DMS79 (cell line): ENCODE results near the gene CXCL13.
"Not testable (repeated sequence)": the region's sequence is repeated elsewhere in the genome, so short reads cannot be mapped to it uniquely, and the experiment has no call there.

ENCODE experiments used
- DNase-seq: peaks from one replicate; lab custom pipeline; 2025; lab: John Stamatoyannopoulos, UW

The CXCL13 gene

GRCh38 chr4:77605210-77605902, at the start of gene CXCL13:
CXCL13 (plus strand) TSS chr4:77605820; CDS start chr4:77605866, 46 bp downstream.
- DNase-seq, result no peak

DNA sequence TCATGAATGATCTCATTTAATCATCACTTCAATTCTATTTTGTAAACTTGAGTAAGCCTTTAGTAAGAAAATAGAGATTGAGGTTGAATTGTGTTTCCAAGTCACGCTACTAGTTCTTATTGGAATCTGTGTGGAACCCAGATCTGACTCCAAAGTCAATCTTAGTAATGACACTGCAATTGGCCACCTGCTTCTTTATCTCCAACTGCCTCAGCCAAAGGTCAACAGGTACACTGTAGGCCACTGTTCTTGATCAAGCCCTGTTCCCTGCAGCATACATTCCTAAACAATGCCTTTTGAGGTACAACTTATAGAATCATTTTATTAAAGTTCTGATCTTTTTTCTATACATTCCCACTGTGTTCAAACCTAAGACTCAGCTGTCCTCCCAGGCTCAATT, 45.5 kb upstream of the CXCL13 start:
- no peak for DNase-seq

DNA sequence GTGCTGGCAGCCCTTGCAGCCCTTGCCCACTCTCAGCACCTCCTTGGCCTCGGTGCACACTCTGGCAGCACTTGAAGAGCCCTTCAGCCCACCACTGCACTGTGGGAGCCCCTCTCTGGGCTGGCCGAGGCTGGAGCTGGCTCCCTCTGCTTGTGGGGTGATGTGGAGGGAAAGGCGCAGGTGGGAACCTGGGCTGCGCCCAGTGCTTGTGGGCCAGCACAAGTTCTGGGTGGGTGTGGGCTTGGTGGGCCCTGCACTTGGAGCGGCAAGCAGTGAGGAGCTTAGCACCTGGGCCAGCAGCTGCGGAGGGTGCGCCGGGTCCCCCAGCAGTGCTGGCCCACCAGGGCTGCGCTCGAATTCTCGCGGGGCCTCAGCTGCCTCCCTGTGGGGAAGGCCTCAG, 43.9 kb upstream of the CXCL13 start:
- not testable (repeated sequence) for DNase-seq

DNA sequence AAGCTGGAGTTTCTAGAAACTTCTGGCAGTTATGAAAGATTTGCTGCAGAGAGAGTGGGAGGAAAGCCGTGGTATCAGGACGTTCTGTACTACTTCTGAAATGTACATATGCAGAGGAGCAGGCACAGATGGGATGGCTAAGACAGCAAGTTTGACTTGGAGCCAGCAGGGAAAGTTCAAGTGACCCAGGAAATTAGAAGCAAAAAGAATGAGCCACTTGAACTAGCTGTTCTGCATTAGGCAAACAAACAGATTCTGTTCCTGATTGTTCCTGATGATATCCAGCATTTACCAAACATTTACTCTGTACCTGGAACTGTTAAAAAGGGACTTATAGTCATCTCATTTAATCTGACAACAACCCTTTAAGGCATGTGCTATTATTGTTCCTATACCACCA, 41.4 kb upstream of the CXCL13 start:
- DNase-seq, result no peak

- no peak for DNase-seq
Measured at GRCh38 chr4:77566148-77566547, 39.5 kb upstream of the CXCL13 start.

DNA sequence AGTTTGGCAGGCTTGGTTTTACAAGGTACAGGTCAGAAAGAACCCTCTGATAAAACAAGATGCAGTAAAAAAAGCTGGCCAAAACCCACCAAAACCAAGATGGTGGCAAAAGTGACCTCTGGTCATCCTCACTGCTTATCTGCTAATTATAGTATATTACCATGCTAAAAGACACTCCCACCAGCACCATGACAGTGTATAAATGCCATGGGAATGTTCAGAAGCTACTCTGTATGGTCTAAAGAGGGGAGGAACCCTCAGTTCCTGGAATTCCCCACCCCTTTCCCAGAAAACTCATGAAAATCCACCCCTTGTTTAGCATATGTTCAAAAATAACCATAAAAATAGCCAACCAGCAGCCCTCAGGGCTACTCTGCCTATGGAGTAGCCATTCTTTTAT, 38.1 kb upstream of the CXCL13 start:
- DNase-seq, result no peak

DNA sequence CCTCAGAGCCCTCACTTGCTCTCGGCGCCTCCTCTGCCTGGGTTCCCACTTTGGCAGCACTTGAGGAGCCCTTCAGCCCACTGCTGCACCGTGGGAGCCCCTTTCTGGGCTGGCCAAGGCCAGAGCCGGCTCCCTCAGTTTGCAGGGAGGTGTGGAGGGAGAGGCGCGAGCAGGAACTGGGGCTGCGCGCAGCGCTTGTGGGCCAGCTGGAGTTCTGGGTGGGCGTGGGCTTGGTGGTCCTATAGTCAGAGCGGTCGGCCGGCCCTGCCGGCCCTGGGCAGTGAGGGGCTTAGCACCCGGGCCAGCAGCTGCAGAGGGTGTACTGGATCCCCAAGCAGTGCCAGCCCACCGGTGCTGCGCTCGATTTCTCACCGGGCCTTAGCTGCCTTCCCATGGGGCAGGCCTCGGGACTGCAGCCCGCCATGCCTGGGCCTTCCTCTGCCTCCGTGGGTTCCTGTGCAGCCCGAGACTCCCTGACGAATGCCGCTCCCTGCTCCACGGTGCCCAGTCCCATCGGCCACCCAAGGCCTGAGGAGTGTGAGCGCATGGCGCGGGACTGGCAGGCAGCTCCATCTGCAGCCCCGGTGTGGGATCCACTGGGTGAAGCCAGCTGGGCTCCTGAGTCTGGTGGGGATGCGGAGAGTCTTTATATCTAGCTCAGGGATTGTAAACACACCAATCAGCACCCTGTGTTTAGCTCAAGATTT, 35.0 kb upstream of the CXCL13 start:
- DNase-seq, result not testable (repeated sequence)

GRCh38 chr4:77576351-77576750, 29.3 kb upstream of the CXCL13 start:
- DNase-seq, result no peak

DNA sequence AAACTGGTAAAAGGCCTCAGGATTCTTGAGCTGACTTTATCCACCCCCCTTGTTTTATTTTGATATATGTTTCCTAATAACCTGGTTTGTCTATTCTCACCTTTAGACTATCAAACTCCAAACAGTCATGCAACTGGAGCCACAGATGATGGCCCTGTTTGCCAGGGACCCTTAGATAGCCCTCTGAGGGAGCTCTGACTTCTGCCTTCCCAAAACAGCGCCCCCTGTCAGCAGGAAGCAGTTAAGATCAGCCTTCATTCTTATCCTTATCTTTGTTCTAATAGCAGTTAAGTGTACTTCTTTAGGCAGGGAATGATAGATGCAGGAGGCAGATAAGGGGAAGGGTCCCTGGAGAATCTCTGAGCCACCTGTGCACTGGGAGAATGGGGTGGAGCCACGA, 27.5 kb upstream of the CXCL13 start:
- DNase-seq, result no peak

DNA sequence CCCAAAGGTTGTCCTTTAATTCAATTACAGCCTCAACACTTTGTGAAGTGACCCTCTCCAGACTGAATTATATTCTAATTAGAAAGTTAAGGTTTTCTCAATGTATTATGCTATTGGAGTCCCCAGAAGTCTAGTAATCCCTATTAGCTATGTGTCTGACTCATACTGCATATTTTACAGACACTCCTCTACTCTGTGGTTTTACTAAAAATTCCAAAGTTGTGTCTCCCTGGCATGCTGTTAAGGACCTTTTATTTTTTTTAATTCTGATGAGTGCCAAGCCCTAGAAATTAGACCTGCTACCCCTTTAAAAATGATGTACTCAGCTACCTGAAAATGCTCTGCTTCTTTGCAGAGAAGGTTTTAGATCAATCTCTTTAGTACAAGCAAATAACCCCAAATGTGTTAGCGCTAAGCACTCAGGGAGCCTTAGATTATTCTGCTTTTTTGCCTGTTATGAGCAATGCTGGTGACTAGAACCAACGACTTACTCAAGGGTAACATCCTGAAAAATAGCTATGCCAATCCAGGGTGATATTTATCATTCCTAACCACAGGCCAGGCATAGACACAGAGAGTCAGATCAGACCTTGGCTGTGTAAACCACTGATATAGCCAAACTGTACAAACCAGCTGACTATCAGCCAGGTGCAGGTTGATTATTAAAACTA, 26.1 kb upstream of the CXCL13 start:
- DNase-seq, result peak; percentile 14

DNA sequence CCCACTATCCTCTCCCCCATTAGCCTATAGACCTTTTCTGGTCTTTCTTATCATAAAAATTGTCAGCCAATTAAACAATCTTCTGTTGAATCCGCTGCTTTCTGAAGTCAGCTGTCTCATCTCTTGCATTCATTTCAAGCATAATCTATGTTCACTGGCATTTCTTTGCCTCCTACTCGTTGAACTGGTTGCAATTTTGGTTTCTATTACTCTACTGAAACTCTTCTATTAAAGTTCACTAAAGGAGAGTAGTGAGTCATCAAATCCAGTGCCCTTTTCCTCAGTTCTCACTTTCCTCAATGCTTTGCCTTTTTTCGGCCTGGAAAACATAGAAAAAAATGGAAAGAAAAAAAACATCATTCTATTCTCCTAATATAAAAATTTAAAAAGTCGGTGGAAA, 23.9 kb upstream of the CXCL13 start:
- DNase-seq, result no peak

- no peak for DNase-seq
Measured at GRCh38 chr4:77582156-77582555, 23.5 kb upstream of the CXCL13 start.

- DNase-seq, result no peak
Measured at GRCh38 chr4:77582711-77583110, 22.9 kb upstream of the CXCL13 start.

- no peak for DNase-seq
Measured at GRCh38 chr4:77586951-77587383, 18.7 kb upstream of the CXCL13 start.

GRCh38 chr4:77590482-77590881, 15.1 kb upstream of the CXCL13 start:
- no peak for DNase-seq

DNA sequence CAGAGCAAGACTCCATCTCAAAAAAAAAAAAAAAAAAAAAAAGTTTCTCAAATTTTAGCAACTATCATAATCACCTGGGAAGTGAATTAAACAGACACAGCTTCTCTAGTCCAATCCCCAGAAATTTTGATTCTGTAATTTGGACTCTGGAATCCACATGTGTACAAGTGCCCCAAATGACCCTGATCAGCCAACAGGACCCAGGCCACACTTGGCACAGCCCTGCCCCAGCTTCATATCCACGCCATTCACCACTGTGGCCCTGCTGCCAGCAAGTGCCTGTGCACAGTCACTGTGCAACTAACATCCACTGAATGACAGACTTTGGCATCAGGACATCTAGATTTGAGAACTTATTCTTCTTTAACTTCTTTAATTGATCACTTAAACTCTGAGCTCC, 14.1 kb upstream of the CXCL13 start:
- no peak for DNase-seq

- no peak for DNase-seq
Measured at GRCh38 chr4:77593101-77593500, 12.5 kb upstream of the CXCL13 start.

DNA sequence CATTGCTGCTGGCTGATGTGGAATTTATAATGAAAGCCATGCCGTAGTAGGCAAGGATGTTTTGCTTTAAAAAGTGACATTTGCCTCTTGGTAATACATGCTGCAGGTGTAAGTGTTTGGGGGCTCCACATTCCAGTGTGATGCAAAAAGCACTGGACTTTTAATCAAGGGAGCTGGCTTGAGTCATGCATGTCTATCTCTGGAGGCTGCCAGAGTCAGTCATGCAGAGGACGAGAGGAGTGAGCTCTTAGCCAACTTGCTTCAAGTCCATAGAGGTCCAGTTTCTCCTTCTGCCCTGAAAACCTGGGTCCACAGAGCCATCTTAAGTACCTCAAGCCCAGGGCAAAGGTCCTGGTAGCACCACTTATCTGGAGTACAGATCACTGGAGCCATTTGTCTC, 11.6 kb upstream of the CXCL13 start:
- DNase-seq, result no peak

DNA sequence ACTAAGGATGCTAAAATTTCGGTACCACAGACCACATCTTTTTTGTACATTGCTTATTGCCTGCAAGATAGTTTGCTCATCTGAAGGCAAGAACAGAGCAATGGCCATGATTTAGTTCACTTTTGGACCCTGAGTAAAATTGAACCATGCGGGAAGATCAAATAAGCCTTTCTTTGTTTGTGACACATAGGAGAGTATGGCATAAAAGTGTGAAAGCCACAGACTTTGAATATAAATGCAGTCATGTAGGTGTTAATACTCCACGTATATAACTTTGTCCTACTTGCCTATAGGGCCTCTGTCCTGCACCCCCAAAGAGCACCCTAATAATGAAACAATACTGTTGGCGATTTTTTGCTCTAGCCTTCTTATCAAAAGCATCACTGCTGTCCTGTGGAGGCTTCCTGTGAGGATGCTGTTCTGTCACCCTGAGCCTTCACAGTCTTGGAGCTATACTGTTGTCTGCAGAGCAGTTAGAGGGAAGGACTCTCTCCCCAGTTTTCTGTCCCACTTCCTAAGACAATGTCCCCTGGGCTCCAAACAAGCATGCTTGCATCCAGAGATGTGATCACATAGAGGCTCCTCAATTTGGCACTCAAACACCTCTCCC, 10.2 kb upstream of the CXCL13 start:
- DNase-seq, result no peak

GRCh38 chr4:77599378-77599777, 6.2 kb upstream of the CXCL13 start:
- no peak for DNase-seq

- no peak for DNase-seq
Measured at GRCh38 chr4:77600521-77601451, 4.8 kb upstream of the CXCL13 start.
